Sigmoid colon (tissue), 3 donors: ENCODE data around the gene VCAN.

Source experiments
- CTCF ChIP-seq, 4 experiments: fragments of 450-650 bp in 3 of 4; fragments of 200-600 bp in 1 of 4; IDR thresholded peaks; one replicate each; pipeline ENCODE4 v1.5.1; 2016 to 2019; ENCODE audit warnings: antibody characterized with exemption in 4 of 4, mild to moderate bottlenecking in 3 of 4, moderate library complexity in 2 of 4
- POLR2A ChIP-seq, 2 donors: fragments of 450-650 bp; IDR thresholded peaks; one replicate each; pipeline ENCODE4 v1.6.1; 2016; ENCODE audit warnings: antibody characterized with exemption in 2 of 2, mild to moderate bottlenecking in 2 of 2, moderate library complexity in 2 of 2

- TF ChIP-seq CTCF (IDR thresholded peaks at IDR 0.05) (no peak), POLR2A (IDR thresholded peaks at IDR 0.05) (no peak)
These were observed 96.6 kb downstream of the VCAN start for GRCh38 chr5:83568186-83568585.
